Tibial nerve (tissue), 4 donors: Measurements from ENCODE around the gene SPRR1A. TPM values are rescaled to one million over a fixed set of nuclear protein-coding genes. Genes with fewer than 3 reads are reported as not detected.

ENCODE experiments used
- DNase-seq, 2 donors: peaks; one replicate each; pipeline ENCODE4 v3.0.0-alpha.2; 2019; ENCODE audit warnings: low spot score in 2 of 2
- H3K27ac ChIP-seq, 4 donors: fragments of 200-600 bp; sonication (generic) in 3 of 4; one replicate each; pipeline ENCODE4 v1.5.1; 2017 to 2019; ENCODE audit warnings: mild to moderate bottlenecking in 1 of 4
- H3K27me3 ChIP-seq, 2 donors: fragments of 200-600 bp; sonication (generic) in 1 of 2; one replicate each; pipeline versions ENCODE4 v1.5.1 to v1.6.0; 2017 to 2019
- H3K36me3 ChIP-seq, 3 donors: fragments of 200-600 bp; sonication (generic); one replicate each; pipeline ENCODE4 v1.5.1; 2018 to 2019
- H3K4me1 ChIP-seq, 4 donors: fragments of 200-600 bp; sonication (generic) in 3 of 4; one replicate each; pipeline ENCODE4 v1.5.1; 2017 to 2019
- H3K4me3 ChIP-seq, 4 donors: fragments of 200-600 bp; sonication (generic) in 3 of 4; one replicate each; pipeline ENCODE4 v1.5.1; 2017 to 2019; ENCODE audit warnings: mild to moderate bottlenecking in 1 of 4, moderate library complexity in 1 of 4
- H3K9me3 ChIP-seq, 4 donors: fragments of 200-600 bp; sonication (generic) in 3 of 4; one replicate each; pipeline ENCODE4 v1.5.1; 2017 to 2019
- EP300 ChIP-seq, 2 donors: sonication (generic); formaldehyde crosslinking; IDR thresholded peaks; one replicate each; pipeline ENCODE4 v1.6.1; 2017; ENCODE audit warnings: antibody characterized with exemption in 2 of 2, mild to moderate bottlenecking in 1 of 2
- POLR2A ChIP-seq, 2 donors: fragments of 450-650 bp; IDR thresholded peaks; one replicate each; pipeline ENCODE4 v1.6.1; 2017; ENCODE audit warnings: antibody characterized with exemption in 2 of 2, mild to moderate bottlenecking in 2 of 2, moderate library complexity in 2 of 2
- WGBS, 2 donors: methylation state at CpG; one replicate each; pipeline ENCODE4 v1.1.5; 2018; 5-methylcytosine and 5-hydroxymethylcytosine counted together
- total RNA-seq, 4 donors: library from RNA; depleted of rRNA; stranded (reverse); fragments of >200 nt; gene quantifications; one replicate each; pipeline ENCODE4 v1.1.0, GENCODE V29; 2016
- TF ChIP-seq, protein P1 (sequence below), 5 experiments: fragments of 200-600 bp in 3 of 5; fragments of 450-650 bp in 2 of 5; sonication (generic) in 3 of 5; IDR thresholded peaks; one replicate each; pipeline ENCODE4 v1.5.1; 2016 to 2019; ENCODE audit warnings: antibody characterized with exemption in 5 of 5, mild to moderate bottlenecking in 3 of 5, moderate library complexity in 2 of 5

The SPRR1A gene
- total RNA-seq, 4 donors from 2014 or later: not detected

DNA sequence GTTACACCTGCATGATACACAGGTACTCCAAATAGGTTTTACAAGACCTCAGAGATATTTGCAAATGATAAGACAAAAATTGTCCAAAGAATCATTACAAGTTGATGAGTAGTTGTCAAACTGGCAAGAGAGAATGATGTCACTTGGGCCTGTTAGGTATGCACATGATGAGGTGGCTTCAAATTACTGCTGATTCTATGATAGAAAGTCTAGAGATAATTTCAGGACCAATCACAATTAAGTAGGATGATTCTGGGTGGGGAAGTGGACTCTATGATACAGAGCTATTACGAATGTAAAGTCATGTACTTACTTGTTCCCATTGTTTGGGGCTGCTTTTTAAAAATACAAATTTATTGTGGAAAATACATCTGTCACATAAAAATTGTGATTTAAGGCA is 41.9 kb downstream of the SPRR1A start:
- H3K4me3 ChIP-seq: no peak overlapping the region
- H3K36me3 ChIP-seq: no peaks in the 10 kb centered on the region
- DNase-seq: no peak
- no peaks in the 10 kb centered on the region for H3K27me3 ChIP-seq
- H3K27ac ChIP-seq: no peak overlapping the region
- 82 to 86% methylated on average over 1 of the region's 1 CpG for WGBS, 2 donors
- no peaks in the 10 kb centered on the region for H3K4me1 ChIP-seq
- TF ChIP-seq EP300 (IDR thresholded peaks at IDR 0.05): no peak
- TF ChIP-seq POLR2A (IDR thresholded peaks at IDR 0.05): no peak
- TF ChIP-seq, protein P1, sequence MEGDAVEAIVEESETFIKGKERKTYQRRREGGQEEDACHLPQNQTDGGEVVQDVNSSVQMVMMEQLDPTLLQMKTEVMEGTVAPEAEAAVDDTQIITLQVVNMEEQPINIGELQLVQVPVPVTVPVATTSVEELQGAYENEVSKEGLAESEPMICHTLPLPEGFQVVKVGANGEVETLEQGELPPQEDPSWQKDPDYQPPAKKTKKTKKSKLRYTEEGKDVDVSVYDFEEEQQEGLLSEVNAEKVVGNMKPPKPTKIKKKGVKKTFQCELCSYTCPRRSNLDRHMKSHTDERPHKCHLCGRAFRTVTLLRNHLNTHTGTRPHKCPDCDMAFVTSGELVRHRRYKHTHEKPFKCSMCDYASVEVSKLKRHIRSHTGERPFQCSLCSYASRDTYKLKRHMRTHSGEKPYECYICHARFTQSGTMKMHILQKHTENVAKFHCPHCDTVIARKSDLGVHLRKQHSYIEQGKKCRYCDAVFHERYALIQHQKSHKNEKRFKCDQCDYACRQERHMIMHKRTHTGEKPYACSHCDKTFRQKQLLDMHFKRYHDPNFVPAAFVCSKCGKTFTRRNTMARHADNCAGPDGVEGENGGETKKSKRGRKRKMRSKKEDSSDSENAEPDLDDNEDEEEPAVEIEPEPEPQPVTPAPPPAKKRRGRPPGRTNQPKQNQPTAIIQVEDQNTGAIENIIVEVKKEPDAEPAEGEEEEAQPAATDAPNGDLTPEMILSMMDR (IDR thresholded peaks at IDR 0.05): no peak
- H3K9me3 ChIP-seq: no peaks in the 10 kb centered on the region

DNA sequence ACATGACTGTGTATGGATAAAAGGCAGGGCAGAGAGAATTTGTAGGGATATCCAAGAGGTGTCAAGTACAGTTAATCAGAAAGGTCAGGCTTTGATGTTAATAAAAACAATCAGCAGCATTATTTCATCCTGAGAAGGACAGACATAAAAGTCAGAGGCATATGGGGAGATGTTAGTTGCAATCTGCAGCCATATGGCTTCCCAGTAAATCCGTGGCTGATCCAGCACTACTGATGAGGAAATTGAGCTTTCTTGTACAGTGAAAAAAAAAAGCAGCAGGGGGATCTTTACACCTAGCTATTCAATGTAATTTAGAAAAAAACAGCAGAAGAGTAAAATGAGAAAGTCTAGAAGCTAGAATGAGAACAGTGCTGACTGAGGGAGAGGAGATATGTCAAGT is 44.9 kb downstream of the SPRR1A start:
- no peaks in the 10 kb centered on the region for H3K36me3 ChIP-seq
- 57 to 74% methylated on average over 1 of the region's 1 CpG for WGBS, 2 donors
- no peaks in the 10 kb centered on the region for H3K27me3 ChIP-seq
- no peak overlapping the region for H3K27ac ChIP-seq
- no peak for DNase-seq
- H3K4me1 ChIP-seq: no peaks in the 10 kb centered on the region
- no peaks in the 10 kb centered on the region for H3K9me3 ChIP-seq
- H3K4me3 ChIP-seq: no peak overlapping the region
- TF ChIP-seq, protein P1 (IDR thresholded peaks at IDR 0.05): no peak
- TF ChIP-seq EP300 (IDR thresholded peaks at IDR 0.05) (no peak), POLR2A (IDR thresholded peaks at IDR 0.05) (no peak)

DNA sequence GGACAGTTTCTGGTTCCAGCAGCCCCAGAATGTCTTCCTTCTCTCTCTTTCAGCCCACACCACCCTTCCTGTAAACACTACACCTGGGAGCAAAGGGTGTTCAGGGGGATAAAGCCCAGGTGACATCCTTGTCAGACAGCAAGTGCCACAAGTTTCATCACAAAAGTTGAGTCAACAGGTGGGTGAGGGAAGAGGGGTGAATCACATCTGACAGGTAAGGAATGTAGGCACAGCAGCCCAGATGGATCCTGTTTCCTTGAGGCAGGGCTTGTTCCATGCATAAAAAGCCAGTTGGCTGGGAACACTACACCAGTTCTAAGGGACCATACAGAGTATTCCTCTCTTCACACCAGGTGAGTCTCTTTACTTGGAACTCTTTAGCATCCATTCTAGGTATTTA is 47.0 kb downstream of the SPRR1A start, which contains the start of gene SPRR1B:
TSS of gene SPRR1B (plus strand) at position 309 of the 400 bp plus-strand sequence. CDS start 1,143 bp downstream, outside the sequence.
- no peaks in the 10 kb centered on the region for H3K27me3 ChIP-seq
- DNase-seq: no peak

DNA sequence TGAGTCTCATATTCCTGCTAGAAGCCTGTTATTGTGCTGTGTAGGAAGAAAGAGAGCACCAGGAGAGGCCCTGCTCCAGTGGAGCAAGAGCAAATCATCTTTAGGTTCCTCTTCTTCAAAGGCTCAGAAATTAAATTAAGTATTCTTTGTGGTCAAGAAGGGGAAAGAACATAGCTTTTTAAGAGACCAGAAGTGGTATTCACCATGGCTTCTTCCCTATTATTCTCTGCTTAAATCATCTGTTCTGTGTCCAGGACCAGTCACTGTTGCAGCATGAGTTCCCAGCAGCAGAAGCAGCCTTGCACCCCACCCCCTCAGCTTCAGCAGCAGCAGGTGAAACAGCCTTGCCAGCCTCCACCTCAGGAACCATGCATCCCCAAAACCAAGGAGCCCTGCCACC is 48.2 kb downstream of the SPRR1A start:
- H3K9me3 ChIP-seq: peaks cover 0 to 7% (median 0%) of the 10 kb centered on the region in 4 donors
- H3K27ac ChIP-seq: no peak overlapping the region
- DNase-seq: no peak
- TF ChIP-seq, protein P1 (IDR thresholded peaks at IDR 0.05): no peak
- TF ChIP-seq EP300 (IDR thresholded peaks at IDR 0.05) (no peak), POLR2A (IDR thresholded peaks at IDR 0.05) (no peak)
- H3K4me3 ChIP-seq: no peak overlapping the region
- H3K36me3 ChIP-seq: no peaks in the 10 kb centered on the region
- no peaks in the 10 kb centered on the region for H3K27me3 ChIP-seq
- H3K4me1 ChIP-seq: no peaks in the 10 kb centered on the region

More for the DNA sequence above, 47.0 kb downstream of the SPRR1A start, which contains the start of gene SPRR1B:
- TF ChIP-seq, protein P1 (IDR thresholded peaks at IDR 0.05): no peak
- TF ChIP-seq EP300 (IDR thresholded peaks at IDR 0.05): no peak
- TF ChIP-seq POLR2A (IDR thresholded peaks at IDR 0.05): no peak
- Histone ChIP-seq H3K9me3 (peaks cover 0 to 5% (median 0%) of the 10 kb centered on the region in 4 donors), H3K36me3 (no peaks in the 10 kb centered on the region), H3K27ac (no peak within 1 kb of the TSS), H3K4me3 (no peak within 1 kb of the TSS), H3K4me1 (no peaks in the 10 kb centered on the region)

DNA sequence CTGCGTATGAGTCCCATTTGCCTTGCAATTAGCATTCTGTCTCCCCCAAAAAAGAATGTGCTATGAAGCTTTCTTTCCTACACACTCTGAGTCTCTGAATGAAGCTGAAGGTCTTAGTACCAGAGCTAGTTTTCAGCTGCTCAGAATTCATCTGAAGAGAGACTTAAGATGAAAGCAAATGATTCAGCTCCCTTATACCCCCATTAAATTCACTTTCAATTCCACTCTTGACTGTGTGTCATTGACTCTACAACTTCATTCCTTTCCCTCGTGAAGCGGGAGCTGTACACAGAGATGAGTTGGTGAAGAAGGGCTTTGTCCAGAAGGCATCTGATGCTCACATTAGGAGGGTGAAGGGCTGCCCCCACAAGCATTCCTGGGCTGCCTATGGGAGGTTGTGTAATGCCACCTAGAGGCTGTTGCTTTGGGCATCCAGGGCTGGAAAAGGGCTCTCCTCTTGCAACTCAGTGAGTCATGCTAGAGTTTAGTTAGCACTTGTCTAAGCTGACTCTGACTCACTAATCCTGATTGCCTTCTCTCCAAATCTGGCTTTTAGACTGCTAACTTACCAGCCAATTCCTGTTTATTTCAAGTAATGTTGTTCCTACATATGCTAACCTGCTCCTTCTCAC is 48.9 kb downstream of the SPRR1A start:
- no peaks in the 10 kb centered on the region for H3K27me3 ChIP-seq

More for the DNA sequence above, 48.9 kb downstream of the SPRR1A start:
- no peak for DNase-seq
- no peak overlapping the region for H3K27ac ChIP-seq
- TF ChIP-seq, protein P1 (IDR thresholded peaks at IDR 0.05): no peak
- TF ChIP-seq POLR2A (IDR thresholded peaks at IDR 0.05) (no peak), EP300 (IDR thresholded peaks at IDR 0.05) (no peak)
- peaks cover 0 to 7% (median 0%) of the 10 kb centered on the region in 4 donors for H3K9me3 ChIP-seq
- H3K36me3 ChIP-seq: no peaks in the 10 kb centered on the region
- WGBS, 2 donors: 38 to 43% methylated on average over 3 of the region's 3 CpGs
- H3K4me3 ChIP-seq: no peak overlapping the region
- H3K4me1 ChIP-seq: no peaks in the 10 kb centered on the region
